PC-9 (cell line): ENCODE measurements around the gene TEX29. TPM values are rescaled to one million over a fixed set of nuclear protein-coding genes. Genes with fewer than 3 reads are reported as not detected.

Experiments
- BruUV-seq: library from RNA; stranded (reverse); fragments of 400-500 nt; replicated peaks from 2 replicates; lab custom pipeline; 2021; lab: Mats Ljungman, UMichigan
- CTCF ChIA-PET: fragments of 300-600 bp; sonication (Branson Sonifier 250); formaldehyde crosslinking; loops from one replicate; lab custom pipeline; 2022; ENCODE audit warnings: antibody characterized with exemption; lab: Charles Lee
- POLR2A ChIA-PET: fragments of 300-600 bp; sonication (Branson Sonifier 250); formaldehyde crosslinking; loops from one replicate; lab custom pipeline; 2022; ENCODE audit warnings: antibody characterized with exemption; ENCODE audit not compliant: unreplicated experiment; lab: Charles Lee
- DNase-seq, 2 experiments: peaks; one replicate each; pipeline versions ENCODE4 v3.0.0 to v3.0.0-alpha.2; 2015 to 2022; ENCODE audit warnings: mixed read lengths in 1 of 2
- H2AFZ ChIP-seq: fragments of 200-600 bp; sonication (generic); 2 replicates; pipeline ENCODE4 v1.8.1; 2017; ENCODE audit warnings: antibody characterized with exemption
- H3F3A ChIP-seq: fragments of 200-600 bp; sonication (generic); 2 replicates; pipeline ENCODE4 v1.8.1; 2017; ENCODE audit warnings: antibody characterized with exemption, mild to moderate bottlenecking, low read depth; ENCODE audit not compliant: insufficient read depth
- H3K27ac ChIP-seq: fragments of 200-600 bp; sonication (generic); 2 replicates; pipeline ENCODE4 v1.6.1; 2016; ENCODE audit warnings: mixed run types
- H3K27me3 ChIP-seq: fragments of 200-600 bp; sonication (generic); 2 replicates; pipeline ENCODE4 v1.6.1; 2016; ENCODE audit warnings: low read depth, mixed run types; ENCODE audit not compliant: insufficient read depth
- H3K36me3 ChIP-seq: fragments of 200-600 bp; sonication (generic); 2 replicates; pipeline ENCODE4 v1.6.1; 2016; ENCODE audit warnings: low read depth, mixed run types
- H3K4me1 ChIP-seq: fragments of 200-600 bp; sonication (generic); replicated peaks from 2 replicates; pipeline ENCODE4 v1.6.1; 2016; ENCODE audit warnings: mixed run types; ENCODE audit not compliant: insufficient read depth
- H3K4me2 ChIP-seq: fragments of 200-600 bp; sonication (generic); 2 replicates; pipeline ENCODE4 v1.6.1; 2017; ENCODE audit warnings: mixed run types
- H3K4me3 ChIP-seq: fragments of 200-600 bp; sonication (generic); 2 replicates; pipeline ENCODE4 v1.6.1; 2016; ENCODE audit warnings: mixed run types
- H3K79me2 ChIP-seq: fragments of 200-600 bp; sonication (generic); 2 replicates; pipeline ENCODE4 v1.6.1; 2017; ENCODE audit warnings: low read depth, mixed run types
- H3K9me2 ChIP-seq: fragments of 200-600 bp; sonication (generic); 2 replicates; pipeline ENCODE4 v1.8.1; 2017; ENCODE audit warnings: mild to moderate bottlenecking; ENCODE audit not compliant: insufficient read depth
- H3K9me3 ChIP-seq: fragments of 200-600 bp; sonication (generic); 2 replicates; pipeline ENCODE4 v1.8.1; 2016; ENCODE audit warnings: low read depth; ENCODE audit not compliant: insufficient read depth
- H4K20me1 ChIP-seq: fragments of 200-600 bp; sonication (generic); 2 replicates; pipeline ENCODE4 v1.8.1; 2017; ENCODE audit not compliant: insufficient read depth
- EZH2 ChIP-seq: fragments of 200-600 bp; sonication (generic); IDR thresholded peaks from 2 replicates; pipeline ENCODE4 v1.8.0; 2017; ENCODE audit warnings: antibody characterized with exemption, low read depth
- intact Hi-C: fragments of 100-400 bp; cut with micrococcal nuclease; formaldehyde crosslinking; loops from one replicate; pipeline ENCODE4 v1.10.0; 2022; ENCODE audit not compliant: unreplicated experiment
- total RNA-seq: library from RNA; stranded (reverse); gene quantifications from 2 replicates; pipeline ENCODE4 v1.2.3, GENCODE V29; 2021
- TF ChIP-seq, protein P1 (sequence below): fragments of 200-600 bp; sonication (generic); conservative IDR thresholded peaks from 2 replicates; pipeline ENCODE4 v1.6.1; 2017; ENCODE audit warnings: mixed run types, antibody characterized with exemption, mild to moderate bottlenecking, moderate library complexity

TEX29 gene
- total RNA-seq, 1 experiment from 2014 or later: not detected

DNA sequence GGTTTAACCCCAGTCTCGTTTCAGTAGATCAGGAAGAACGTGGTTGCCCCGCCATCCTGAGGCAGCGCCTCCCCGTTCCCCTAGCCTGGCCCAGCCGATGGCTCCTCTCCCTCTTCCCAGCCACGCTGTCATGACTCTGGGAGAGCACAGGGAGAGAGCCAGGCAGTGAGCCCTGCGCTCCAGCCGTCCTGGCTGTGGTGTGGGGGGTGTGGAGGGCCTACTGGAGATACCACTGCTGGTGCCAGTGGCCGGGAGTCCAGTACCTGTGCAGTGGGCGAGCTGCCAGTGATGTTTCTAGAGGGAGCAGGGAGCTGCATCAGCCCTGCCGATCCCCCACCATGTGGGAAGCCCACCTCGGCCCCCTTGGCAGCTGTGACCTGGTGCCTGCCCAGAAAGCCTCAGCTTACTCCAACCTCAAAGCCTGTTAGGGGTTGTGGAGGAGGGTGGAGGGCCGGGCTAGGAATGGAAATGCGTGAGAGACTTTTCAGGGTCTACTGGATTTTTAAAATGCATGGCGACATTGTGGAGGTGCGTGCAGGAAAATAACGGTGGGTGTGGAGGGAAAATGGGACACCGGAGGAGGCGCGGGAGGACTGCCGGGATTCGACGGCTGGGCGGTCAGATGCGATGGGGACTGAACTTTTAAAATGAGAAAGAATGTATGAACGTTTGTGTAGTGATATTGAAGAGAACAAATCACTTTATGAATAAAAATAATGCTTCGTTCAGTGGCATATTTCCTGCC lies 4.9 kb downstream of the TEX29 start:
- Histone ChIP-seq H4K20me1 (no peaks in the 10 kb centered on the region), H3K9me3 (no peaks in the 10 kb centered on the region), H3F3A (no peaks in the 10 kb centered on the region), H2AFZ (no peak overlapping the region), H3K36me3 (no peaks in the 10 kb centered on the region), H3K27me3 (peaks cover 73% of the 10 kb centered on the region), H3K4me3 (no peak overlapping the region), H3K4me1 (no peaks in the 10 kb centered on the region), H3K79me2 (no peaks in the 10 kb centered on the region), H3K4me2 (no peak overlapping the region), H3K27ac (no peak overlapping the region), H3K9me2 (no peaks in the 10 kb centered on the region)
- ChIA-PET POLR2A (no interaction called here), CTCF (no interaction called here)
- TF ChIP-seq EZH2: no peak
- TF ChIP-seq, protein P1, sequence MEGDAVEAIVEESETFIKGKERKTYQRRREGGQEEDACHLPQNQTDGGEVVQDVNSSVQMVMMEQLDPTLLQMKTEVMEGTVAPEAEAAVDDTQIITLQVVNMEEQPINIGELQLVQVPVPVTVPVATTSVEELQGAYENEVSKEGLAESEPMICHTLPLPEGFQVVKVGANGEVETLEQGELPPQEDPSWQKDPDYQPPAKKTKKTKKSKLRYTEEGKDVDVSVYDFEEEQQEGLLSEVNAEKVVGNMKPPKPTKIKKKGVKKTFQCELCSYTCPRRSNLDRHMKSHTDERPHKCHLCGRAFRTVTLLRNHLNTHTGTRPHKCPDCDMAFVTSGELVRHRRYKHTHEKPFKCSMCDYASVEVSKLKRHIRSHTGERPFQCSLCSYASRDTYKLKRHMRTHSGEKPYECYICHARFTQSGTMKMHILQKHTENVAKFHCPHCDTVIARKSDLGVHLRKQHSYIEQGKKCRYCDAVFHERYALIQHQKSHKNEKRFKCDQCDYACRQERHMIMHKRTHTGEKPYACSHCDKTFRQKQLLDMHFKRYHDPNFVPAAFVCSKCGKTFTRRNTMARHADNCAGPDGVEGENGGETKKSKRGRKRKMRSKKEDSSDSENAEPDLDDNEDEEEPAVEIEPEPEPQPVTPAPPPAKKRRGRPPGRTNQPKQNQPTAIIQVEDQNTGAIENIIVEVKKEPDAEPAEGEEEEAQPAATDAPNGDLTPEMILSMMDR: no peak
- no TSS peak for BruUV-seq
- DNase-seq: no peak
- intact Hi-C loops: no loop called here

DNA sequence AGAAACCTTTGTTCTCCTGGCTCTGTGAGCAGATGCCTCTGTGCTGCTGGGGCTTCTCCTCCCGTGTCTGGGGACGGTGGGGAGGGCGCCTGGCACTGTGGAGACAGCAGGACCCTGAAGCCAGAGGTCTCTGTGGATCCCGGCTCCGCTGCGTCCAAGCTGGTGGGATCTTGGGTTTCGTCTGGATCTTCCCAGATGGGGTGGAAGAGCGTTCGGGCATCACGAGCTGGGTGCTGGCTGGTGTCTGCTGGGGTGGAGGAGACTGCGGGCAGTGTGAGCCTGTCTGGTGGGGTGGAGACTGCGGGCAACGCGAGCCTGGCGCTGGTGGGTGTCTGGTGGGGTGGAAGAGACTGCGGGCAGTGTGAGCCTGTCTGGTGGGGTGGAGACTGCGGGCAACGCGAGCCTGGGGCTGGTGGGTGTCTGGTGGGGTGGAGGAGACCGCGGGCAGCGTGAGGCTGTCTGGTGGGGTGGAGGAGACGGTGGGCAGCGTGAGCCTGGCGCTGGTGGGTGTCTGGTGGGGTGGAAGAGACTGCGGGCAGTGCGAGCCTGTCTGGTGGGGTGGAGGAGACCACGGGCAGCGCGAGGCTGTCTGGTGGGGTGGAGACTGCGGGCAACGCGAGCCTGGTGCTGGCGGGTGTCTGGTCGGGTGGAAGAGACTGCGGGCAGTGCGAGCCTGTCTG lies 5.6 kb downstream of the TEX29 start:
- Histone ChIP-seq H3K9me2 (no peaks in the 10 kb centered on the region), H3F3A (no peaks in the 10 kb centered on the region), H3K4me2 (no peak overlapping the region), H3K27me3 (peaks cover 80% of the 10 kb centered on the region), H4K20me1 (no peaks in the 10 kb centered on the region), H3K4me1 (no peaks in the 10 kb centered on the region), H2AFZ (no peak overlapping the region), H3K9me3 (no peaks in the 10 kb centered on the region), H3K27ac (no peak overlapping the region), H3K4me3 (no peak overlapping the region), H3K36me3 (no peaks in the 10 kb centered on the region), H3K79me2 (no peaks in the 10 kb centered on the region)
- intact Hi-C loops: no loop called here
- ChIA-PET POLR2A (no interaction called here), CTCF (no interaction called here)
- no TSS peak for BruUV-seq
- TF ChIP-seq EZH2: no peak
- TF ChIP-seq, protein P1: no peak
- DNase-seq: no peak

- no TSS peak for BruUV-seq
- POLR2A ChIA-PET: no interaction called here
- CTCF ChIA-PET: no interaction called here
- Histone ChIP-seq H2AFZ (no peak overlapping the region), H3K36me3 (no peaks in the 10 kb centered on the region), H3K4me2 (no peak overlapping the region), H3F3A (no peaks in the 10 kb centered on the region), H3K4me1 (no peaks in the 10 kb centered on the region), H3K27me3 (peaks cover 86% of the 10 kb centered on the region), H3K9me3 (no peaks in the 10 kb centered on the region), H3K4me3 (no peak overlapping the region), H3K9me2 (no peaks in the 10 kb centered on the region), H3K79me2 (no peaks in the 10 kb centered on the region), H4K20me1 (no peaks in the 10 kb centered on the region), H3K27ac (no peak overlapping the region)
- intact Hi-C loops: no loop called here
- no peak for TF ChIP-seq EZH2
- TF ChIP-seq, protein P1: no peak
- no peak for DNase-seq
These were observed 6.2 kb downstream of the TEX29 start for GRCh38 chr13:111326621-111326965.
